Gastrocnemius medialis (tissue), 4 donors: ENCODE measurements around the gene PSMB2.

Experiments
- POLR2A ChIP-seq, 2 donors: fragments of 450-650 bp; IDR thresholded peaks; one replicate each; pipeline ENCODE4 v1.6.1; 2017; ENCODE audit warnings: antibody characterized with exemption in 2 of 2, mild to moderate bottlenecking in 2 of 2, moderate library complexity in 2 of 2
- TF ChIP-seq, protein P1 (sequence below), 5 experiments: fragments of 450-650 bp in 3 of 5; fragments of 200-600 bp in 2 of 5; sonication (generic) in 2 of 5; IDR thresholded peaks in 4 of 5; conservative IDR thresholded peaks in 1 of 5; 1 replicate in 4 of 5; 2 replicates in 1 of 5; pipeline ENCODE4 v1.5.1; 2016 to 2019; ENCODE audit warnings: antibody characterized with exemption in 5 of 5, mild to moderate bottlenecking in 3 of 5, moderate library complexity in 3 of 5

DNA sequence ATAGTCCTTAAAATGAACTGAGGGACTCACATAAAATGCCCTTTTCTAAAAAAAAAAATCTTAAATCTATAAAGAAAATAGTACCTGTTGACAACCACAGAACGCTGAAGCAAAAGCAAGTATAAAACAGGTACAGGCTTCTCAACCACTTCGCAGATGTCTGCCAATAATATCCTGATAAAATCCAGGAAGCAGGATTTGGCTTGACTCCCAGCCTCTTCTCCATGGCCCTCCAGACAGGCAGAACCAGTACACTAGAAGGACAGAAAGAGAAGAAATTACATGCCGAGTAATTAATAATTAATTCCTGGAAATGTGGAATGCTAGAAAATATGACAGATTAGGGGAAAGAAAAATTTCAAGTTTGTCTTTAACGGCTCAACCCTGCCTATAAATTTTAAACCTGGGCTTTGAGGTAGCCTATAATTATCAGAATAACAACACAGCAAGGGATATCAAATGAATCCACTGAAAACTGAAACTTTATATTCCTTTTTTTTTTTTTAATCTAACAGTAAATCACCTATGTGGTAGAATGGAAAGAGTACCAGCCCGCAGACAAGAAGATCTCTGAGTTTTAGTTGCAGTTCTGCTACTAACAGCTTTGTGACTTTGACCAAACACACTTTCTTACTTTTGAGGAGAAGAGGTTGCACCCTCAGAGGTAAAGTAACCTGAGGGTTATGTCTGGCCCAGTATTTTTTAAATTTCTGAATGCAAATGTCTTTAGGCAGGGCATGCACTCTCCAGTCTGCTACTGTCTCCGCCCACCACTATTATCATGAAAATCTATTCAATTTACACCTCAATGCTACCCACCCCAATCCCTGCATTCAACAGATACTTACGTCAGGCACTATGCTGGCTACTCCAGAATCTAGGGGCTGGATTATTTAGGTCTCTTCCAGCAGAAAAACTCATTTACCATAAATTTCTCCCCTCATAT lies 86.8 kb downstream of the PSMB2 start:
- TF ChIP-seq, protein P1, sequence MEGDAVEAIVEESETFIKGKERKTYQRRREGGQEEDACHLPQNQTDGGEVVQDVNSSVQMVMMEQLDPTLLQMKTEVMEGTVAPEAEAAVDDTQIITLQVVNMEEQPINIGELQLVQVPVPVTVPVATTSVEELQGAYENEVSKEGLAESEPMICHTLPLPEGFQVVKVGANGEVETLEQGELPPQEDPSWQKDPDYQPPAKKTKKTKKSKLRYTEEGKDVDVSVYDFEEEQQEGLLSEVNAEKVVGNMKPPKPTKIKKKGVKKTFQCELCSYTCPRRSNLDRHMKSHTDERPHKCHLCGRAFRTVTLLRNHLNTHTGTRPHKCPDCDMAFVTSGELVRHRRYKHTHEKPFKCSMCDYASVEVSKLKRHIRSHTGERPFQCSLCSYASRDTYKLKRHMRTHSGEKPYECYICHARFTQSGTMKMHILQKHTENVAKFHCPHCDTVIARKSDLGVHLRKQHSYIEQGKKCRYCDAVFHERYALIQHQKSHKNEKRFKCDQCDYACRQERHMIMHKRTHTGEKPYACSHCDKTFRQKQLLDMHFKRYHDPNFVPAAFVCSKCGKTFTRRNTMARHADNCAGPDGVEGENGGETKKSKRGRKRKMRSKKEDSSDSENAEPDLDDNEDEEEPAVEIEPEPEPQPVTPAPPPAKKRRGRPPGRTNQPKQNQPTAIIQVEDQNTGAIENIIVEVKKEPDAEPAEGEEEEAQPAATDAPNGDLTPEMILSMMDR (IDR thresholded peaks at IDR 0.05 in 4 of 5, conservative IDR thresholded peaks at IDR 0.05 in 1 of 5), result no peak
- TF ChIP-seq POLR2A (IDR thresholded peaks at IDR 0.05), result no peak
